Mesendoderm (in vitro differentiated cells): ENCODE measurements around the gene SEMA7A.

Experiments
- DNase-seq: peaks from one replicate; pipeline ENCODE4 v3.0.0; 2013
- H2AK5ac ChIP-seq: 2 replicates; pipeline ENCODE4 v1.6.1; 2013; ENCODE audit warnings: low read length, inconsistent platforms
- H2BK120ac ChIP-seq: 2 replicates; pipeline ENCODE4 v1.6.1; 2013; ENCODE audit warnings: low read depth, mild to moderate bottlenecking, low read length, moderate library complexity, mixed read lengths
- H2BK15ac ChIP-seq: replicated peaks from 2 replicates; pipeline ENCODE4 v1.6.1; 2013; ENCODE audit warnings: low read depth, mild to moderate bottlenecking, moderate library complexity
- H2BK5ac ChIP-seq: 2 replicates; pipeline ENCODE4 v1.6.1; 2013; ENCODE audit warnings: low read length, inconsistent platforms
- H3K18ac ChIP-seq: 2 replicates; pipeline ENCODE4 v1.6.1; 2013; ENCODE audit warnings: mild to moderate bottlenecking, low read length, mixed read lengths
- H3K23ac ChIP-seq: one replicate; pipeline ENCODE4 v1.6.1; 2013; ENCODE audit warnings: low read length
- H3K27ac ChIP-seq: 2 replicates; pipeline ENCODE4 v1.5.1; 2013; ENCODE audit warnings: low read depth, mild to moderate bottlenecking, inconsistent platforms, low read length, moderate library complexity
- H3K27me3 ChIP-seq: 2 replicates; pipeline ENCODE4 v1.6.1; 2013; ENCODE audit warnings: low read length, control low read depth, mild to moderate bottlenecking, inconsistent platforms; ENCODE audit not compliant: insufficient read depth, poor library complexity
- H3K36me3 ChIP-seq: 2 replicates; pipeline ENCODE4 v1.6.1; 2013; ENCODE audit warnings: low read length, inconsistent platforms; ENCODE audit not compliant: control insufficient read depth, insufficient read depth
- H3K4ac ChIP-seq: one replicate; pipeline ENCODE4 v1.6.1; 2013; ENCODE audit warnings: low read depth, mild to moderate bottlenecking, low read length, moderate library complexity
- H3K4me1 ChIP-seq: 2 replicates; pipeline ENCODE4 v1.6.1; 2013; ENCODE audit warnings: low read depth, low read length, inconsistent platforms; ENCODE audit not compliant: control insufficient read depth
- H3K4me2 ChIP-seq: 2 replicates; pipeline ENCODE4 v1.6.1; 2013; ENCODE audit warnings: low read length
- H3K4me3 ChIP-seq: 2 replicates; pipeline ENCODE4 v1.5.1; 2013; ENCODE audit warnings: mild to moderate bottlenecking, low read length
- H3K56ac ChIP-seq: one replicate; pipeline ENCODE4 v1.6.1; 2013; ENCODE audit warnings: low read length
- H3K79me1 ChIP-seq: 2 replicates; pipeline ENCODE4 v1.6.1; 2013; ENCODE audit warnings: low read length, inconsistent platforms
- H3K79me2 ChIP-seq: 2 replicates; pipeline ENCODE4 v1.6.1; 2013; ENCODE audit warnings: mild to moderate bottlenecking, low read length; ENCODE audit not compliant: control insufficient read depth, insufficient read depth
- H3K9ac ChIP-seq: 2 replicates; pipeline ENCODE4 v1.6.1; 2013; ENCODE audit warnings: low read length, inconsistent platforms
- H4K5ac ChIP-seq: one replicate; pipeline ENCODE4 v1.6.1; 2013; ENCODE audit warnings: low read length
- H4K8ac ChIP-seq: one replicate; pipeline ENCODE4 v1.6.1; 2013; ENCODE audit warnings: low read depth, mild to moderate bottlenecking, control low read depth, low read length, moderate library complexity
- WGBS: extraction: QIAGEN DNeasy Blood & Tissue Kit; methylation state at CpG from one replicate; pipeline ENCODE4 v1.1.7; 2013; ENCODE audit warnings: low lambda C conversion rate, missing lambda C conversion rate; ENCODE audit not compliant: insufficient coverage; ENCODE audit errors: extremely low coverage; 5-methylcytosine and 5-hydroxymethylcytosine counted together

Gene SEMA7A

DNA sequence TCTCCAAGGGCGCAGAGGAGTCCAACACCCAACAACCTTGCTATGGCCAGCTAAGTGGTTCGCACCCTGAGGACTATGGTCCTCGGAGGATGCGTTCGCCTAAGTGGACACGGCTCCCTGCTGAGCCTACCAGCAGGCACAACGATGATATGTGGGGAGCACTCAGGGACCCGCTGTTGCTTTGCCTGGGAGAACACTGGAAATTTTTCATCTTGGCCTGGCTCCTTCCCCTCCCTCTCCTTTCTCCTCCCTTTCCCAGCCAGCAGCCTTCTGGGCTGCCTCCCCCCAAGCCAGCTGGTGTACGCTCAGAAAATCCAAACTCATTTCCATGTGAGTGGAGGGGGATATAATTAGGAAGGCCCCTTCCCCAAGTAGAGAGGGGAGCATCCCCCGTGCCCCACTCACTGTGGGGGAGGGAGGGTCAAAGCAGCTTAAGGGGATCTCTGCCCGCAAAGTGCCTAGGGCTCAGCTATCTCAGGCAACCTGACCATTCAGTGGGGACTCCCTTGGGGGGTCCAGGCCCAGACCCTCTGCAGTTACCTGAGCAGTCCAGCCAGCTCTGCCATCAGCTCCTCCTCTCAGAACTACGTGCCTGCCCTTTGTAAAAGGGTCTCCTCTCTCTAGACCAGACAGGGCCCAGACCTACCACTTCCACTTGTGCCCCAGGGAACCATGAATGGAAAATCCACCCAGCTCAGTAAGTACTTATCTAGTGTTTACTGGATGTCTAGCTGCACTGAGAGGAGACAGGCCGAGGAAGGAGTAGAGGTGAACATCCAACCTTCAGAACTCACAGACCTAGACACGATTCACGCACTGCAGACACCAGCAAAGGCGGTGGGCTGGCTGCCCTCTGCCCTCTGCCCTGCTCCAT lies 742 bp upstream of the SEMA7A start:
- Histone ChIP-seq H3K56ac (peak overlapping the region; percentile 93), H4K5ac (peak overlapping the region; percentile 33), H4K8ac (no peak overlapping the region), H3K27me3 (no peaks in the 10 kb centered on the region), H3K79me2 (peaks cover 12% of the 10 kb centered on the region), H2AK5ac (no peak overlapping the region), H3K9ac (peak overlapping the region; percentile 65), H3K4ac (peak overlapping the region; percentile 10), H3K23ac (peak overlapping the region; percentile 48), H3K79me1 (peaks cover 16% of the 10 kb centered on the region), H3K4me2 (peak overlapping the region; percentile 38), H2BK15ac (no peak overlapping the region), H3K27ac (no peak overlapping the region), H2BK120ac (no peak overlapping the region), H3K4me3 (peak overlapping the region; percentile 1), H3K4me1 (peaks cover 5% of the 10 kb centered on the region), H3K36me3 (no peaks in the 10 kb centered on the region), H2BK5ac (peak overlapping the region; percentile 57), H3K18ac (peak overlapping the region; percentile 29)
- no CpG with 5 or more reads among the region's 16 CpGs for WGBS
- no peak for DNase-seq

DNA sequence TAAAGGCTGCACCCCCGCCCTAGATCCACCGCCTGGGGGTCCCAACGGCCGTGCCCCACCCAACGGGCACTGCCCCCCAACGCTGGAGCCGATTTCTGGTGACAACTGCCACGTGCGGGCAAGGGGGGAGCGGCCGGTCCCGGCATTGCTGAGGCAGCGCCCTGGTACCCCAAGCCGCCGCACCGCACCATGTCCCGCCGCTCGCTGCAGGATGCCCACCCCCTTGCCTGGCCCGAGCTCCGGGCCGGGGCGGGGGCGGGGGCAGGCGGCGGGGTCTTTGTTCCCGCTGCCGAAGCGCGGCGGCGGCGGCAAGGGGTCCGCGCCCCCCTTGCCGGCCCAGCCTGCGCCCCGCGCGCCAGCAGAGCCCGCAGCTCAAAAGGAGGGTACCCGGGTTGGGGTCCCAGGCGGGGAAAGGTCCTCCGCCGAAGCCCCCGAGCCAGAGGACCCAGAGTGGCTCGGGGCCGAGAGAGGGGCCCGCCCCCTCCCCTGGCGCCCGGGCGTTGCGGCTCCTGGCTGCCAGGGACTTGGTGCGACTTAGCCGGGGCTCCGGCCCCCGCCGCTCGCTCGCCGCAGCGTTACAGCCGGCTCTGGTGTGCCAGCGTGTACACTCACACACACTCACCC lies 678 bp downstream of the SEMA7A start:
- Histone ChIP-seq H2BK120ac (no peak overlapping the region), H3K4me2 (peak overlapping the region; percentile 90), H3K4ac (no peak overlapping the region), H2AK5ac (no peak overlapping the region), H3K27me3 (no peaks in the 10 kb centered on the region), H2BK15ac (no peak overlapping the region), H3K9ac (peak overlapping the region; percentile 88), H3K79me1 (peaks cover 18% of the 10 kb centered on the region), H3K79me2 (peaks cover 12% of the 10 kb centered on the region), H3K4me1 (peaks cover 10% of the 10 kb centered on the region), H4K5ac (no peak overlapping the region), H3K18ac (peak overlapping the region; percentile 80), H3K4me3 (peak overlapping the region; percentile 85), H2BK5ac (no peak overlapping the region), H3K56ac (peak overlapping the region; percentile 82), H3K27ac (peak overlapping the region; percentile 42), H3K23ac (no peak overlapping the region), H3K36me3 (no peaks in the 10 kb centered on the region), H4K8ac (no peak overlapping the region)
- no peak for DNase-seq
- WGBS = no CpG with 5 or more reads among the region's 64 CpGs

DNA sequence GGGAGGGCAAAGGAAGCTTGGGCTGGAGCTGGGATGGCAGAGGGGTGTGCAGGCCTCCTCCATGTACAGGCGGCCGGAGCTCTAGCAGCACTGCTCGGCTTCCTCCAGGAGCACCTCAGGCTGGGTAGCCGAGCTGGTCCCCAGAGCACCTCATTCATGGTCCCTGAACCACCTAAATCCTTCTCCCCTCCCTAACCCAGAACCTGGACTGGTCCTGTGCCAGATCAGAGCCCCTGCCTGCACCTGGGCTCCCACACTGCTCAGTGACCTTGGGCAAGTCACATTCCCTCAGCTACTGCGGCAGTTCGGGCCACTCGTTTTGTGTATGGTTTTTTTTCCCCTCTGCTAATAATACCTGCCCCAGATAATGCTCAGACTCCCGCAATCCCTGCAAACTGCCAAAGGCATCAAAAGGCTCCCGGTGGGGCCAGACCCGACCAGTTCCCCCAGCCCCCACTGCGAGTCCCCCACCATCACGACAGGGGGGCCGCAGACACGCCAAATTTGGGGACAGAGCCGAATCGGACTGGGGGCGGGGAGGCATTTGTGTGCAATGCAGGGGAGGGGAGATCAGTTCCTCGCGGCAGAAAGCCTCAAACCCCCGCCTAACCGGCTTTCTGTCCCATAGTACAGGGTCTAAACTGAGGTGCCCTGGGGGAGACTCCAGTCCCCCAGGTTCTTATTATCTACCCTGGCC lies 1.3 kb downstream of the SEMA7A start:
- no CpG with 5 or more reads among the region's 21 CpGs for WGBS
- Histone ChIP-seq H3K27ac (no peak overlapping the region), H2BK120ac (no peak overlapping the region), H3K4me1 (peaks cover 10% of the 10 kb centered on the region), H2AK5ac (no peak overlapping the region), H3K23ac (peak overlapping the region; percentile 85), H3K79me2 (peaks cover 14% of the 10 kb centered on the region), H4K8ac (no peak overlapping the region), H3K9ac (peak overlapping the region; percentile 71), H3K18ac (peak overlapping the region; percentile 80), H3K27me3 (no peaks in the 10 kb centered on the region), H3K36me3 (no peaks in the 10 kb centered on the region), H3K4me2 (peak overlapping the region; percentile 65), H3K79me1 (peaks cover 20% of the 10 kb centered on the region), H3K4me3 (peak overlapping the region; percentile 39), H2BK5ac (no peak overlapping the region), H2BK15ac (no peak overlapping the region), H3K4ac (no peak overlapping the region), H4K5ac (no peak overlapping the region), H3K56ac (peak overlapping the region; percentile 52)
- DNase-seq = no peak

DNA sequence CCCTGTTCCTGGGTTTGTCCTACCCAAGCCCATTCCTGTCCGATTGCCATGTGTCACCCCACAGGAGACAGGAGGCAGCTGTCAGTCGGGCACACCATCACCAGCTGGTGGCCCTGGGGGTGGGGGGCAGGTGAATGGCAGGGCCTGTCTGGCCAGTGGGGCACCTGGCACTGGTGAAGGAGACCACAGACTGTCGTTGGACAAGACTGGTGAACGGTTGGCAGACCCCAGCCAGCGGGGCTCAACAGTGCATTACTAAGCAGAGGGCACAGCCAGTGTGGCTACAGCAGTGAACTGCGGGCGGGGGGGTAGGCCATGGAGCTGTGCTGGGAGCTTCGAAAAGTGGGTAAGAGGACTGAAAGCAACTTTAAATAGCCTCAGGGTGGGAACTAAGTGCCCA lies 2.1 kb downstream of the SEMA7A start:
- no peaks in the 10 kb centered on the region for H3K36me3 ChIP-seq
- peaks cover 14% of the 10 kb centered on the region for H3K79me2 ChIP-seq
- no peaks in the 10 kb centered on the region for H3K27me3 ChIP-seq
- H2AK5ac ChIP-seq = no peak overlapping the region
- peaks cover 23% of the 10 kb centered on the region for H3K79me1 ChIP-seq
- no peak overlapping the region for H2BK5ac ChIP-seq
- H3K56ac ChIP-seq = no peak overlapping the region
- H3K4me1 ChIP-seq = peaks cover 10% of the 10 kb centered on the region
- H2BK15ac ChIP-seq = no peak overlapping the region
- no peak overlapping the region for H3K18ac ChIP-seq
- peak overlapping the region; percentile 48 for H3K23ac ChIP-seq
- H3K27ac ChIP-seq = no peak overlapping the region
- H3K9ac ChIP-seq = no peak overlapping the region
- H3K4ac ChIP-seq = no peak overlapping the region
- DNase-seq = no peak
- no peak overlapping the region for H4K5ac ChIP-seq
- H2BK120ac ChIP-seq = no peak overlapping the region
- no peak overlapping the region for H3K4me3 ChIP-seq
- no peak overlapping the region for H4K8ac ChIP-seq
- WGBS = no CpG with 5 or more reads among the region's 8 CpGs
- H3K4me2 ChIP-seq = no peak overlapping the region

DNA sequence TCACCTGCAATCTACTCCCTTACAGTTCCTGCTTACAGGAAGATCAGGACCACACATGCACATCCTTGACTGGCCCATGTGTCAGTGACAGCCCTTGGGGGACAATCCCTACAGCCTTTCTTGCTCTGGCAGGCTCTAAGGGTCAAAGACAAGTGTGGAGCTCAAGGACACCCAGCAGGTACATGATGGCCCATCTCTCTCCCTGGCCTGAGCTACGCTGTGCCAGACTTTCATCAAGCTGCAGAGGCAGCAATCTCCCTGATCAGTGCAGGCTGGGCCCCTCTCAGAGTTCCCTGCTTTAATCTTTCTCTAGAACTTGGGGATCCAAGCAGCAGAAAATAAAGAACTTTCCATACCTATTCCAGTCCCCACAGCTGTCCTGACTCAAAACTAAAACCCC lies 2.6 kb downstream of the SEMA7A start:
- Histone ChIP-seq H3K4me2 (no peak overlapping the region), H3K79me2 (peaks cover 14% of the 10 kb centered on the region), H3K36me3 (no peaks in the 10 kb centered on the region), H3K4me3 (no peak overlapping the region), H3K4me1 (peaks cover 10% of the 10 kb centered on the region), H2BK5ac (no peak overlapping the region), H2BK15ac (no peak overlapping the region), H4K5ac (no peak overlapping the region), H3K27ac (no peak overlapping the region), H3K27me3 (no peaks in the 10 kb centered on the region), H3K56ac (no peak overlapping the region), H3K4ac (no peak overlapping the region), H4K8ac (no peak overlapping the region), H3K9ac (no peak overlapping the region), H2BK120ac (no peak overlapping the region), H3K23ac (no peak overlapping the region), H2AK5ac (no peak overlapping the region), H3K18ac (no peak overlapping the region), H3K79me1 (peaks cover 24% of the 10 kb centered on the region)
- no peak for DNase-seq
- WGBS = no CpG with 5 or more reads among the region's 1 CpG
